B cell (primary cell): ENCODE results near the gene TBC1D2.

Experiments used
- CTCF ChIP-seq: fragments of 200-600 bp; IDR thresholded peaks from one replicate; pipeline ENCODE4 v1.8.0; 2022; ENCODE audit warnings: antibody characterized with exemption, mild to moderate bottlenecking
- EZH2 ChIP-seq: IDR thresholded peaks from 2 replicates; pipeline ENCODE4 v1.6.1; 2012; ENCODE audit warnings: borderline replicate concordance, low read depth, mild to moderate bottlenecking, moderate library complexity, low read length; ENCODE audit not compliant: insufficient read depth, poor library complexity, severe bottlenecking

- no peak for TF ChIP-seq CTCF
- TF ChIP-seq EZH2, result no peak
These were observed 3.9 kb downstream of the TBC1D2 start for GRCh38 chr9:98251551-98251950.
